Lung (tissue), 12 donors: Measurements from ENCODE around the gene PHACTR3. TPM values are rescaled to one million over a fixed set of nuclear protein-coding genes. Genes with fewer than 3 reads are reported as not detected.

ENCODE experiments used
- ATAC-seq: fragments of 200-7000 bp; cut with Tn5 transposase; one replicate; pipeline ENCODE4 v1.9.1; 2020; ENCODE audit warnings: moderate number of reproducible peaks; ENCODE audit not compliant: insufficient read depth, low FRiP score
- DNase-seq, 3 donors: peaks; one replicate each; pipeline ENCODE4 v3.0.0-alpha.2; 2013 to 2017
- H3K27ac ChIP-seq, 2 donors: one replicate each; pipeline ENCODE4 v1.5.1; 2013; ENCODE audit warnings: mild to moderate bottlenecking in 2 of 2, moderate library complexity in 2 of 2, control low read depth in 1 of 2, inconsistent platforms in 1 of 2, low read depth in 1 of 2, low read length in 1 of 2
- H3K27me3 ChIP-seq, 3 donors: one replicate each; pipeline ENCODE4 v1.5.1; 2013; ENCODE audit warnings: low read length in 2 of 3; ENCODE audit not compliant: control insufficient read depth in 3 of 3, insufficient read depth in 3 of 3
- H3K36me3 ChIP-seq, 4 donors: one replicate each; pipeline ENCODE4 v1.5.1; 2013; ENCODE audit warnings: low read length in 4 of 4, mild to moderate bottlenecking in 1 of 4, moderate library complexity in 1 of 4; ENCODE audit not compliant: control insufficient read depth in 4 of 4, insufficient read depth in 4 of 4
- H3K4me1 ChIP-seq, 5 donors: one replicate each; pipeline ENCODE4 v1.5.1; 2013; ENCODE audit warnings: low read length in 5 of 5, mild to moderate bottlenecking in 2 of 5, moderate library complexity in 1 of 5; ENCODE audit not compliant: control insufficient read depth in 5 of 5, insufficient read depth in 5 of 5
- H3K4me3 ChIP-seq: one replicate; pipeline ENCODE4 v1.5.1; 2013; ENCODE audit warnings: mild to moderate bottlenecking, control low read depth, moderate library complexity
- H3K9ac ChIP-seq, 2 donors: one replicate each; pipeline ENCODE4 v1.5.1; 2013; ENCODE audit warnings: low read length in 2 of 2, control low read depth in 1 of 2; ENCODE audit not compliant: insufficient read depth in 1 of 2
- H3K9me3 ChIP-seq, 4 donors: one replicate each; pipeline ENCODE4 v1.5.1; 2013; ENCODE audit warnings: low read length in 3 of 4, mild to moderate bottlenecking in 1 of 4, moderate library complexity in 1 of 4; ENCODE audit not compliant: control insufficient read depth in 4 of 4, insufficient read depth in 3 of 4
- WGBS, 2 donors: extraction: QIAGEN DNeasy Blood & Tissue Kit; methylation state at CpG; one replicate each; pipeline ENCODE4 v1.1.7; 2013; 5-methylcytosine and 5-hydroxymethylcytosine counted together
- polyA plus RNA-seq, 2 donors: library from polyadenylated mRNA; stranded (reverse); fragments of 200-250 nt; gene quantifications; one replicate each; pipeline ENCODE4 v1.2.1, GENCODE V29; 2013
- total RNA-seq, 2 donors: library from RNA; depleted of rRNA in 1 of 2; stranded (reverse); fragments of >200 nt in 1 of 2; gene quantifications; one replicate each; pipeline ENCODE4 v1.2.1, GENCODE V29; 2014 to 2021
- TF ChIP-seq, protein P1 (sequence below): IDR thresholded peaks from 2 replicates; pipeline ENCODE4 v1.5.1; 2012; ENCODE audit warnings: mild to moderate bottlenecking; ENCODE audit errors: control extremely low read depth, extremely low read depth
- donor health status: control.
- donor health status: control.
- donor health status: Bipolar disorder and iron deficiency.
- donor health status: healthy.
- donor health status: DM: yes; HTN: yes; CAD: no.

The PHACTR3 gene
- total and polyA plus RNA-seq, 4 donors: 3.8 to 12.0 (median 5.9) TPM

DNA sequence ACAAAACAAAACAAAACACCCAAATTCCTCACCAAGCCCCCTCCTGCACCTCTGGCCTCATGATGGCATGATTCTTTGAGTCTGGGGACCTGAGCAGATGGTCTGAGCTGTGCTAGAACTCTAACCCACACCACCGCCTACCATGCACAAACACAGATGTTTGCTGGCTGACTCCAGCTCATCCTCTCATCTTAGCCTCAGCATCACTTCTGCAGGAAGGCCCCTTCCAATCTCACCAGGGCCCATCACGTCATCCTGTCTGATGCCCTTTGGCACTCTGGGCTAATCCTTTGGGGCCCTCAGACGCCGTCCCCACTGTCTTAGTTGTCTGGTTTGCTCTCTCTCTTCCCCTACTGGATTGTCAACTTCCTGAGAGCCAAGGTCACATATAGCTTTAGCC is 85.8 kb downstream of the PHACTR3 start:
- no peak overlapping the region for H3K4me3 ChIP-seq
- peaks cover 0 to 5% (median 0%) of the 10 kb centered on the region in 4 donors for H3K9me3 ChIP-seq
- no peak overlapping the region for H3K27ac ChIP-seq
- ATAC-seq: no peak
- no peak overlapping the region for H3K9ac ChIP-seq
- H3K4me1 ChIP-seq: no peaks in the 10 kb centered on the region
- no peaks in the 10 kb centered on the region for H3K36me3 ChIP-seq
- peaks cover 0 to 14% (median 5%) of the 10 kb centered on the region in 3 donors for H3K27me3 ChIP-seq
- TF ChIP-seq, protein P1, sequence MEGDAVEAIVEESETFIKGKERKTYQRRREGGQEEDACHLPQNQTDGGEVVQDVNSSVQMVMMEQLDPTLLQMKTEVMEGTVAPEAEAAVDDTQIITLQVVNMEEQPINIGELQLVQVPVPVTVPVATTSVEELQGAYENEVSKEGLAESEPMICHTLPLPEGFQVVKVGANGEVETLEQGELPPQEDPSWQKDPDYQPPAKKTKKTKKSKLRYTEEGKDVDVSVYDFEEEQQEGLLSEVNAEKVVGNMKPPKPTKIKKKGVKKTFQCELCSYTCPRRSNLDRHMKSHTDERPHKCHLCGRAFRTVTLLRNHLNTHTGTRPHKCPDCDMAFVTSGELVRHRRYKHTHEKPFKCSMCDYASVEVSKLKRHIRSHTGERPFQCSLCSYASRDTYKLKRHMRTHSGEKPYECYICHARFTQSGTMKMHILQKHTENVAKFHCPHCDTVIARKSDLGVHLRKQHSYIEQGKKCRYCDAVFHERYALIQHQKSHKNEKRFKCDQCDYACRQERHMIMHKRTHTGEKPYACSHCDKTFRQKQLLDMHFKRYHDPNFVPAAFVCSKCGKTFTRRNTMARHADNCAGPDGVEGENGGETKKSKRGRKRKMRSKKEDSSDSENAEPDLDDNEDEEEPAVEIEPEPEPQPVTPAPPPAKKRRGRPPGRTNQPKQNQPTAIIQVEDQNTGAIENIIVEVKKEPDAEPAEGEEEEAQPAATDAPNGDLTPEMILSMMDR: no peak
- 72 to 84% methylated on average over 4 of the region's 4 CpGs for WGBS, 2 donors
- DNase-seq: no peak

GRCh38 chr20:59690976-59691375 is 86.6 kb downstream of the PHACTR3 start:
- Histone ChIP-seq H3K9ac (no peak overlapping the region), H3K27ac (no peak overlapping the region), H3K4me1 (no peaks in the 10 kb centered on the region), H3K27me3 (peaks cover 0 to 17% (median 3%) of the 10 kb centered on the region in 3 donors), H3K9me3 (peaks cover 0 to 3% (median 0%) of the 10 kb centered on the region in 4 donors), H3K4me3 (no peak overlapping the region), H3K36me3 (no peaks in the 10 kb centered on the region)
- TF ChIP-seq, protein P1: no peak
- ATAC-seq (no peak), DNase-seq (no peak)
- 74 to 86% methylated on average over 4 of the region's 4 CpGs for WGBS, 2 donors

DNA sequence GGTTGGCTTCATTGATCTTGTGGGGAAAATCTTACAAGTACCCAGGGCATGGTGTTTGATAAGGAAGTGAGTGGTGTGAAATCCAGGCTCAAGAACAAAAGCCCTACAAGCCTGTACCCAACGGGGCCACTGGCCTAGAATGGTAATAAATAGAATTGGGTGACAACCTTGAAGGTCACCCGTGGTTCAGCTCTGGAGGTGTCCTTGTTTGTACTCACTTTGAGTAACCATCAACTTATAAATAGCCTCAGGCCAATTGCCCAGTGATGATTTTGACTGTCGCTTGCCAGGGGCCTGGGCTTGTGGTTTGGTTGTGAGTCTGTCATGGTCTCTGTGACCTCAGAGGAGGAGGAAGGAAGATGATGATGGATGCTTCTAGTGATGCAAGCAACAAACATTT is 87.8 kb downstream of the PHACTR3 start:
- Histone ChIP-seq H3K4me1 (no peaks in the 10 kb centered on the region), H3K27me3 (peaks cover 0 to 20% (median 5%) of the 10 kb centered on the region in 3 donors), H3K36me3 (no peaks in the 10 kb centered on the region), H3K9ac (no peak overlapping the region), H3K4me3 (no peak overlapping the region), H3K27ac (peak overlapping the region in 1 of 2 donors; percentile 43), H3K9me3 (no peaks in the 10 kb centered on the region)
- TF ChIP-seq, protein P1: no peak
- WGBS, 2 donors: 66 to 71% methylated on average over 3 of the region's 3 CpGs
- DNase-seq (no peak), ATAC-seq (no peak)

DNA sequence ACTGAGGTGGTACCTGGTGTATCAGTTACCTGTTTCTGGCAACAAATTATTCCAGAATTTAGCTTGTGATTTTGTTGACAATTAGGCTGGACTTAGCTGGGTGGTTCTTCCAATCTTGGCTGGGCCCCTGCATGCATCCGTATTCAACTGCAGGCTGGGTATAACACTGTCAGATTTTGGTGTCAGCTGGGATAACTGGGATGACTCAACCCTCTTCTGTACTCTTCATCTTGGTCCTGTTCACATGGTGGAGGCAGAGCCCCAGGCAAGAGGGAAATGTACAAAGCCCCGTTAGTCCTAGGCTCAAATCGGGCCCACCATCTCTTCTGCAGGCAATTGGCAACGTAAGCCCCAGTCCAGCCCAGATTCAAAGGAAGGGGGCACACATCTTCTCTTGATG is 89.2 kb downstream of the PHACTR3 start:
- H3K27ac ChIP-seq: no peak overlapping the region
- H3K27me3 ChIP-seq: peaks cover 0 to 18% (median 5%) of the 10 kb centered on the region in 3 donors
- no peaks in the 10 kb centered on the region for H3K36me3 ChIP-seq
- TF ChIP-seq, protein P1: no peak
- no peak for ATAC-seq
- no peaks in the 10 kb centered on the region for H3K4me1 ChIP-seq
- H3K9me3 ChIP-seq: no peaks in the 10 kb centered on the region
- no peak overlapping the region for H3K9ac ChIP-seq
- no peak for DNase-seq
- WGBS, 2 donors: 86 to 92% methylated on average over 4 of the region's 4 CpGs
- H3K4me3 ChIP-seq: no peak overlapping the region
